HG02938 (cell line): ENCODE measurements around the gene PUM1.
"Not testable (repeated sequence)": the region's sequence is repeated elsewhere in the genome, so short reads cannot be mapped to it uniquely, and the experiment has no call there.

ENCODE experiments used
- ATAC-seq: cut with Tn5 transposase; IDR thresholded peaks from one replicate; pipeline ENCODE4 v1.9.1; 2021; ENCODE audit warnings: mild to moderate bottlenecking, moderate library complexity; ENCODE audit not compliant: unreplicated experiment

Gene PUM1

DNA sequence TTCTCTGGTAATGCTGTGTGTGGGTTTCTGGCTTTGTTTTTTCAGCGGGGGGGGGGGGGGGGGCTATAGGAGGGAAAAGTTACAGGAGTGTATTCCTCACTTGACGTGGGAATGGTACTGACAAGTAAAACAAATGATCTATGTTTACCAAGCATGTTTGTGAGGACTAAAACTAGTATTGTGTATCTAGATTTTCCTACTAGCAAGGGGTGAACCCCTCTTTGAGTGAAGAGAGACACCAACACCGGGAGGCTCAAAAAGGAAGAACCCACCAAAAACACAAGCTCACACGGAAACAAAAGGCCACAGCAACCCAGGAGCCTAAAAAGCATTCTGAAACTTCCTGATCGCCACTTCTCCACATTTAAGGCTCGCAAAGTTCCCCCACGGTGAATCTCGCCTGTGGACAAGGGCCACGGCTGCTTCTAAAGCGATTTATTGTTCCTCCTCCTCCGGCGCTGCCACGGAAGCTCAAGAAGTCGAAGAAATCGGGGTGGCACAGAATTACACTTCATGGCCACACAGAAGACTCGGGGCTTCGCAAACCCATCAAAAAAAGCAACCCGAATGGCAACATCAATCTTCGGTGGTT is 703 bp downstream of the PUM1 start:
- ATAC-seq, result peak; percentile 13

DNA sequence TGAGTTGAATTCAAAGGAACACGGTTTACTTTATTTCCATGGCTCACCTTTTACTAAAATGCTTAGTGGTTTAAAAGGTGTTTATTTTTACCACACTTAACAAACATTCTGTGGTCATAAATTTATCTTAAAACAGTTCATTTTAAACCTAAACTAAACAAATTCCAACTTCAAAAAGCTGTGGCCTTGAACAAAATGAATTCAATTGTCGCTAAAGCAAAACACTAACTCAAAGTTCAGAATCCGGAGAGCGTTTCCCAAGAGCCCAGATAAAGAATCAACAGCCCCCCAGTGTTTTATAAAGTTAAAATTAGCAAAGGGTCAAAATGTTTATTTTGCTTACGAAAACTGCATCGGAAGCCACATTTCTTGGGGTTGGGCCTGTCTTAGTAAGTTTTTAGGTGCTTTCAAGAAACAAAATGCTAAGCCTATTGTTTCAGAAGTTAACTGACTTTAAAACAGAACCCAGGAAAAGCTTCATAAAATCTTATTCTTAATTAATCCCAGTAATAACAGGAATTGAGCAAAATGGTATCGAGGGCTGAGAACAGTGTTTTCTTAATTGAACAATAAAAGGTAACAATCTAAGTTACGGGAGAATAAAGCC is 1.3 kb downstream of the PUM1 start:
- no peak for ATAC-seq

DNA sequence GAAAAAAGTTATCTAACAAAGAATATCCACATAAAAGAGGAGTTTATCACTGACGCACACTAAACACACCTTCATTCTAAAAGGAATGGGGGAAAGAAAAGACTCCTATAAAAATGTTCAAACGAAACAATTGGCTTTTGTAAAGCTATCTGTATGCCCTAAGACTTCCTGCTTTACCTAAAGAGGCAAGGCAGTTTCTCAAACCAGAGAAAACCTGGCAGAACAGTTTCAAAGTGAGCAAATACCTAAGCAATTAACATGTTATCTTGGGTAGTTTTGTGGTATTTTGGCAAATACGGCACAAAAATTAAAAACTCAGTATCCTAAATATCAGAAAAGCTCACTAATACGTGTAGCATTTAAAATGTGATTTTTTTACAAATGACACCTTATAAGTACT is 1.9 kb downstream of the PUM1 start:
- no peak for ATAC-seq

DNA sequence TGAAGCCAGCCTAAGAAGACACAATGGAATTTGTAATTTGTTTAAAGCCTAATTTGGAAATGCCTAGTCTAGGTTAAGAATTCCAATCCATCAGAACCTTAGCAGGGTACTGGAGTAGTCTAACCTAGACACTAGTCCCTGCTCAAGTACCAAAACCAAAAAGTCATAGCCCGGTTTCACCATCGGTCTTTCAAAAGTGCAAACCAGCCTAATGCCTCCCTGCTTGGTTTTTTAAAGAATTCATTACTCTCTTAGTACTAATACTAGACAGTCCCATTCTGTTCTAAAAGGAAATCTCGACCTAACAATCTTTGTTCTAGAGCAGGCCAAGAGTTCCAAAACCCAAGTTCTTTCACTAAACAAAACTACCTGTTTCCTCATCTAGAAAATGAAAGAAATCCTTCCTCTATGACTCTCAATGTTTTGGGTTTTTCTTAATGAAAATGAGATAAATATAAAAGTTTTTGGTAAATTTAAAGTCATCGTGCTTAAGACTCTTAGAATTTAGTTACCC is 2.6 kb downstream of the PUM1 start:
- ATAC-seq, result no peak

DNA sequence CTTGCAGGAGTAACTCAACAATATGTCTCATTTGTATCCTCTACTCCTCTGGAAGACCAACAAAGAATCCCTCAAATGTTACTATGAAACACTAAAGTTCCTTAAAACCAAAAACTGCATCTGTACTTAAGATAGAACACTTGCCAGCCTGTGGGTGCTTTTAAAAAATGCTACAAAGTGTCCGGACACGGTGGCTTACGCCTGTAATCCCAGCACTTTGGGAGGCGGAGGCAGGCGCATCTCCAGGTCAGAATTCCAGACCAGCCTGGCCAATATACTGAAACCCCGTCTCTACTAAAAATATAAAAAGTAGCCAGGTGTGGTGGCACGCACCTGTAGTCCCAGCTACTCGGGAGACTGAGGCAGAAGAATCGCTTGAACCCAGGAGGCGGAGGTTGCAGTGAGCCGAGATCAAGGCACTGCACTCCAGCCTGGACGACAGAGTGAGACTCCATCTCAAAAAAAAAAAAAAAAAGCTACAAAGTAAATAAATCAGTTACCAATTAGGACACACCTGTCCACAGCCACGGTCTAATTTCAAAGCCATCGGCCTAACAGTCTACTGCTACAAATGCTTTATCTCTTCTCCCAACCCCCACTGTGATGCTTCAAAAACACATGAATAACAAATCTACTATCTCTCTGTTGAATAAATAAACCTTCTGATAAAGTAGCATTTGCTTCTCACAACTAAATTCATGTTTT is 3.2 kb downstream of the PUM1 start:
- not testable (repeated sequence) for ATAC-seq

DNA sequence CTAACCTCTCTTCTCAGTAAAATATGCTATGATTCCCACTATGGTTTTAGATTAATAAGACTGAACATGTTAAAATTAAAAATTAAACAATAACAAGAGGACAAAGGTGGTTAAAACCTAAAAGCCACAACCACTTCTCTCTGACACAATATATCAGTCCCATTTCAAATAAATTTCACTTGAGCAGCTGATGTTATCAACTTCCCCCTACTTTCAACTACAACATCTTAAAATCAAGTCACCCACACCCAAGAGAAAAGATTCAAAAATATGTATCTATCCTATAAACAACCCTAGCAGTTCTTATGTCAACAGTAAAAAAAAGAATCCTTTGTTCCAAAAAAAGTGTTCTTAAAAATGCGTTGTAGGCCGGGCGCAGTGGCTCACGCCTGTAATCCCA is 7.5 kb downstream of the PUM1 start:
- ATAC-seq, result no peak

DNA sequence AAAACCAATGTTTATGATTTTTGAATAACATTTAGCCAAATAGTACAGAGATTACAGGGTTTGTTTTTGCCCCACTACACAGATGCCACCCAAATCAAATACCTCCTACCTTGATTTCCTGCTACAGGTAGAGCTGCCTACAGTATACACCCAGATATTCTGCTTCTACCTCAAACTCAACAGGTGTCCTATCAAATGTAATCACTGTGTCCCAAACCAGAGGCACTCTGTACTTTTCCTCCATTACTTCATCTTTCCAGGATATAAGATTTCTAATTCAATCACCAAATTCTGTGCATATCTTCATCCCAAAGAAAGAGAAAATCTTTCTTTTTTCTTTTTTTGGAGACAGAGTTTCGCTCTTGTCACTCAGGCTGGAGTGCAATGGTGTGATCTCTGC is 9.6 kb downstream of the PUM1 start:
- ATAC-seq, result no peak

DNA sequence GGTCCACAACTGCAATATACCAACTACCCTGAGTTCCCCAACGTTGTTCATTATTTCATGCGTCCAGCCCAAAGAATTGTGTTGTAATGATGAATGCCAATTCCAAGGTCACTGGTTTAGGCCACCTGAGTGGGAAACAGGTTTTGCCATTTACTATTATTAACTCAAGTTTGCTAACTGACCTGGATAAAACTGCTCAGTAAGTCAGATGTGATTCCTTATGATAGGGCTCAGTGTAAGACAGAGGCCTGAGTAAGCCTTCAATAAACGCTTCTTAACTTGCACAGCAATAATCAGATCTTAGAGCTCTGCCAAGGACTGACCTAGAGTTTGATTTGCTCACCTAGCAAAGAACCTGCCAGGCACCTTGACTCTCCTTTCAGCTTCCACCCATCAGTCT is 10.0 kb downstream of the PUM1 start:
- ATAC-seq, result no peak

DNA sequence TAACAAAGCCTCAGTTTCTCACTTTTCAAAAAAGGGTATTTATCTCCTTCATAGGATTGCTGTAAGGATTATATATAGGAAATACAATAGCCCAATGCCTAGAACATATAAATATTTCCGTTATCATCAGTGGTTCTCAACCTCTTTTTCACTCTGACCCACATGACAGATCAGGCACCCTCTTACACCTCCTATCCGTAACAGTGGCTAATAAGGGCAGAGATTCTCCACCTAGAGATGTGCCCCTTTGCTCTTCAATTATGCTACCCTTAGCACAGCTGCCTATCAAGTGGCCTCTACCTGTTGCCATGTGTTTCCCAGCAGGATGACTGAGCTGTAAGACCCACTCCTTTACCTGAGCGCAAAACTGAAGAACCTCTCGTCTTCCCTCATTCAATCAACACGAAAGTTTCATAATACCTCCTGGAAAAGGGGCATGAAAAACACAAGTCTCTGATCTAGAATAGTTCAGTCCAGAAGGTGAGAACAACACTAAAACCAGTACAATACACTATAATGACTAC is 10.5 kb downstream of the PUM1 start:
- no peak for ATAC-seq

DNA sequence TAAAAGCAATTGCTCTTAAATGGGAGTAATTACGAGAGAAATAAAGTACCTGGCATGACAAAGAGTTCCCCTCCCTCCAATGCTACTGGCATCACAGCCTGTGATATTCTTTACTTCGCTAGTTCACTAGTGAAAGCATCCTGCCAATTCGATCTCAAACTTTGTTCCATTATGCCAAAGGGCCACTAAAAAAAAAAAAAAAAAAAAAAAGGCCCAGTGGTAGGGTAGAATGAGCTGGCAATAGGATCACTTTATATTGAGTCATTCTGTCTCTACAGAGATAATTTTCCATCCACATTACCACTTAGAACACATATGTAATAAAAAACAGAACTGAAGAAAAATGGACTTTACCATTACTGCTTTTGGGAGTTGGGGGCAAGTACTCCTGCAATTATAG is 11.2 kb downstream of the PUM1 start:
- ATAC-seq, result no peak

DNA sequence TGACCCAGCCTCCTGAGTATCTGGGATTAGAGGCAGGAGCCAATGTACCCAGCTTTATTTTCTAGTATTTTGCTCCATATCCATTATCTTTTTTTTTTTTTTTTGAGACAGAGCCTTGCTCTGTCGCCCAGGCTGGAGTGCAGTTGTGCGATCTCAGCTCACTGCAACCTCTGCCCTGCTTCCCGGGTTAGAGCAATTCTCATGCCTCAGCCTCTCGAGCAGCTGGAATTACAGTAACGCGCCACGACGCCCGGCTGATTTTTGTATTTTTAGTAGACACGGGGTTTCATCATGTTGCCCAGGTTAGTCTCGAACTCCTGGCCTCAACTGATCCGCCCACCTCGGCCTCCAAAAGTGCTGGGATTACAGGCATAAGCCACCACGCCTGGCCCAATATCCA is 12.9 kb downstream of the PUM1 start:
- ATAC-seq, result not testable (repeated sequence)

DNA sequence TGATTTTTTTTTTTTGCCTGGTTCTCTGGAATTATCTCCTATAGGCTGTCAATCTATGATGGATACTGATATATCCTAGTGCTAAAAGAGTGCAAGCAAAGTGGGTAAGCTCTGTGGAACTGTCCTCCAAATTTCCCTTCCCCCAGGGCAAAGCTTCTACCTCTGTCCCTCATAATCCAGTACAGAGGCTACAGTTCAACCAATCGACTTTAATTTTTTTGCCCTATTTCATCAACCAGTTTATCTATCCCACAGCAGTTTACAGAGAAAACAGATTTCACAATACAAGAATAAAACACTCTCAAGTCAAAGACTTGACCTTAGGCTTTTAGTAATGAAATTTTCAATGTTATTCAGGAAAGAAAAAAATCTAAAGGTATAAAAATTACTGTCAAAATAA is 13.9 kb downstream of the PUM1 start:
- no peak for ATAC-seq

DNA sequence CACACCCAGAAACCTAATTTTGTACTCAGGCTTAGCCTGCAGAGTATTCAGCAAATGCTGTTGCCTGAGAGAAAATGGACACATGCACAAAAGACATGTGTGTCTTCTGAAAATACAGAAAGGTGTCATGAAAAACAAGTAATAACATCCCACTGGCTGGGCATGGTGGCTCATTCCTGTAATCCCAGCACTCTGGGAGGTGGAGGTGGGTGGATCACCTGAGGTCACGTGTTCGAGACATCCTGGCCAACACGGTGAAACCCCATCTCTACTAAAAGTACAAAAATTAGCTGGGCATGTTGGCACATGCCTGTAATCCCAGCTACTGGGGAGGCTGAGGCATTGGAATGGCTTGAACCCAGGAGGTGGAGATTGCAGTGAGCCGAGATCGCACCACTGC is 18.0 kb downstream of the PUM1 start:
- not testable (repeated sequence) for ATAC-seq

DNA sequence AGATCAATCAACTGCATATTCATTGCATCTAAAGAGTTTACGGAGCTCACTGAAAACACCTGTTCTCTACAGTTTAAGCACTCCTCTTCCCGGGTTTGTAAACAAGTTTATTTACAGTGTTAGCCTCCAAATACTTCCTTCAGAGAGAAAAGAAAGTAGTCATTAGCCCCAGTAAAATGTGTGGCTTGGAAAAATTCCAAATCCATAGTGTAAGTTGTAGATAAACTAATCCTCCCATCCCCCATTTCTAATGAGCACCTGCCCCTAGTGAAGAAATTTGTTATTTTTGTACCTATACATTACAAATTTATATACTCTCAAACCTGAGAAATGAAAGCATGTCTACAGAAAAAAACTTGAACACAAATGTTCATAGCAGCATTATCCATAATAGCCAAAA is 21.9 kb downstream of the PUM1 start:
- no peak for ATAC-seq

DNA sequence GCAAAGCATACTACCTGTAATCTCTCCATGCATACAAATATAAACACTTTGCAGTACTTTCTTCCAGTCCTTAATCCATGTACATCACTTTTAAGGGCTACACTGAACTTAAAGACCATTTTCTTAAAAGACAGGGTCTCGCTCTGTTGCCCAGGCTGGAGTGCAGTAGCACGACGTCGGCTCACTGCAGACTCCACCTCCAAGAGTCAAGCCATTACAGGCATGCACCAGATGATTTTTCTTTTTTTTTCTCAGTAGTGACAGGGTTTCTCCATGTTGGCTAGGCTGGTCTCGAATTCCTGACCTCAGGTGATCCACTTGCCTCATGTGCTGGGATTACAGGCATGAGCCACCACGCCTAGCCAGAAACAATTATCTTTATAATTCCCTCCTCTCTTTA is 22.9 kb downstream of the PUM1 start:
- ATAC-seq, result no peak

DNA sequence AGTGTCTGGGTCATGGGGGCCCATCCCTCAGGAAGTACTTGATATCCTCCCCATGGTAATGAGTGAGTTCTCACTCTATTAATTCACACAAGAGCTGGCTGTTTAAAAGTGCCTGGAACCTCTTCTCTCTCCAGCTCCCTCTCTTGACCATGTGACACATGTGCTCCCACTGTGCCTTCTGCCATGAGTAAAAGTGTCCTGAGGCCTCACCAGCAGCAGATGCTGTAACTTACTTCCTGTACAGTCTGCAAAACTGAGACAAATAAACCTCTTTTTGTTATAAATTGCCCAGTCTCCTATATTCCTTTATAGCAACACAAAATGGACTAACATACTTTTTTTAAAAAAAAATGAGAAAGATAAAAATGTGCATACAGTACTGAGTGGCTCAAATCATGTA is 24.0 kb downstream of the PUM1 start:
- ATAC-seq, result no peak

DNA sequence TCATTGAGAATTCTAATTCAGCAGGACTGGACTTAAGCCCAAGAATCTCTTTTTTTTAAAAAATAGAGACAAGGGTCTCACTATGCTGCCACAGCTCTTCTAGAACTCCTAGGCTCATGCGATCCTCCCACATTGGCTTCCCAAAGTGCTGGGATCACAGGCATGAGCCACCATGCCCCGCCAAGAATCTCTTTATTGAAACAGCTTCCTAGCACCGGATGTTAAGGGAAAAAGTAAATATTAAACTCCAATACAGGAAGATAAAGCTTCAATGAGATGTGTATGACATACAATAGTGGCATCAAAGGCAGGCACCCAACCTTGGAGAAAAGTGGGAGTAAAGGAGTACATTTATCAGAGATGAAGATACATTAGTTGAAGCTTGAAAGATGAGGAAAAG is 25.5 kb downstream of the PUM1 start:
- no peak for ATAC-seq

DNA sequence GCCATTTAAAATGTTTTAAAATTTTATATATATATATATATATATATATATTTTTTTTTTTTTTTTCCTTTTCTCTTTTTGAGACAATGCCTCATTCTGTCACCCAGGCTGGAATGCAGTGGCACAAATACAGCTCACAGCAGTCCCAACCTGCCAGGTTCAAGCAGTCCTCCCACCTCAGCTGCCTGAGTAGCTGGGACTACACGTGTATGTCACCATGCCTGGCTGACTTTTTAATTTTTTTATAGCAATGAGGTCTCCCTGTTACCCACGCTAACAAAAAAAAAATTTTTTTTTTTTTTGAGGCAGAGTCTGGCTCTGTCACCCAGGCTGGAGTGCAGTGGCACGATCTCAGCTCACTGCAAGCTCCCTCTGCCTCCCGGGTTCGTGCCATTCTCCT is 26.6 kb downstream of the PUM1 start:
- ATAC-seq, result not testable (repeated sequence)

DNA sequence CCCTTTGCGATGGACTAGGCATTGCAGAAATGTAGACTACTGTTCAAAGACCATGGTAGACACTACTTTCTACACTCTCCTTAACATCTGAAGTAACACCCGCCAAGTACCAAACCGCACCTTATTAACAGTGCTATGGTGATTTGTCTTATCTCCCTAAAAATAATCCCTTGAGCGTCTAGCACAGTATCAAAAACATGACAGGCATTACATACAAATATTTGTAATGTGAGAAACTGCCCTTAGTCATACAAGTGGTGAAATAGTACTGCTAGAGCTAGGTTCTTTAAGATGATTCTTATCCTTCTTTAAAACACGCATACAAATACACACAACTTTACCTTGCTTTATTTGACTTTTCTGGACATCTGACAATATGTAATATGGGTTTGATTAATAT is 27.2 kb downstream of the PUM1 start:
- ATAC-seq, result no peak

DNA sequence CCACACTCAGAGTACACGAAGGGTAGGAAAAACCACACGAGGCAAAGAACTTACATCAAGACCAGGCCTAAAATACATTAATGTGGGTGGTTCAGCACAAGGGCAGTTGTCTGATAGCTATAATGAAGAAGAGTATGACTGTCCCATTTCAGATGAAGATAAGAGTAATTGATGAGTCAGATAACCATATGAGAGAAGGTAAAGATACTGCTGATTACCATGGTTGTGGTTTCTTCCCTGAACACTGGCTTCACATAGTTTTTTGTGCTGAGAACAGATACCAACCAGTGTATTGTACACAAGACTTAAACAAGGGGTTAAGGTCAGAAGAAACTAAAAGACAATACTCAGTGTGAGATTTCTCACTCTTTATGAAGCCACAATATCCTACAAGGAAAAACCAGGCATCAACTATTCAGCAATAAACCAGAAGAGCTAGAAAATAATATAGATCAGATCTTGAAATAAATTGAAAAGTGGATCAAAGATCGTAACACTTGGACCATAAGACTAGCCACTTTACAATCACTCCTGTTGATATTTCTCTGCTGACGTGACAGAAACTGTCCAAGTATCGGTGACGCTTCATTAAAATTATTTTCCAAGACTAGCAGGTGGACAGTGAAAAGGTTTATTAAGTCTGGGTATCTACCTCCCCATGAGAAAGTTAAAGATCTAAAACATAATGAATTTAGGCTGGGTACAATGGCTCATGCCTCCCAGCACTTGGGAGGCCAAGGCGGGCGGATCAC is 28.6 kb downstream of the PUM1 start:
- no peak for ATAC-seq

DNA sequence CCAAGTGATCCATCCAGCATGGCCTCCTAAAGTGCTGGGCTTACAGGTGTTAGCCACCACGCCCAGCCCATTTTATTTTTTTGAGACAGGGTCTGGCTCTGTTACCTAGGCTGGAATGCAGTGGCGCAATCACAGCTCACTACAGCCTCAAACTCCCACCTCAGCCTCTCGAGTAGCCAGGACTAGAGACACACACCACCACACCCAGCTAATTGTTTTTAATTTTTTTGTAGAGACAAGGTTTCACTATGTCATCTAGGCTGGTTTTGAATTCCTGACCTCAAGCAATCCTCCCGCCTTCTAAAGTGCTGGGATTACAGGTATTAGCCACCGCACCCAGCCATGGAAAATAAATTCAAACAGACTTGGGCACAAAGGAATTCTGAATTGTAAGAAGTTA is 31.9 kb downstream of the PUM1 start:
- ATAC-seq, result no peak
